GM23338 (cell line): ENCODE data around the gene COL21A1. TPM values are rescaled to one million over a fixed set of nuclear protein-coding genes. Genes with fewer than 3 reads are reported as not detected.

ENCODE experiments used
- ATAC-seq: fragments of 200-7000 bp; cut with Tn5 transposase; 3 replicates; pipeline ENCODE4 v1.9.1; 2020
- DNase-seq: peaks from one replicate; pipeline ENCODE4 v3.0.0-alpha.2; 2015; ENCODE audit warnings: low spot score
- H2AFZ ChIP-seq: fragments of 200-600 bp; sonication (generic); 2 replicates; pipeline ENCODE4 v1.8.0; 2016; ENCODE audit warnings: antibody characterized with exemption, mild to moderate bottlenecking, moderate library complexity
- H3F3A ChIP-seq: fragments of 200-600 bp; sonication (generic); replicated peaks from 2 replicates; pipeline ENCODE4 v1.8.0; 2017; ENCODE audit warnings: antibody characterized with exemption, mixed run types, low read depth
- H3K27ac ChIP-seq: fragments of 200-600 bp; sonication (generic); 2 replicates; pipeline ENCODE4 v1.6.1; 2016; ENCODE audit warnings: low read depth
- H3K27me3 ChIP-seq: fragments of 200-600 bp; sonication (generic); 2 replicates; pipeline ENCODE4 v1.8.0; 2016; ENCODE audit warnings: mild to moderate bottlenecking, mixed run types, moderate library complexity; ENCODE audit not compliant: insufficient read depth
- H3K36me3 ChIP-seq: fragments of 200-600 bp; sonication (generic); 2 replicates; pipeline ENCODE4 v1.8.0; 2016; ENCODE audit warnings: mild to moderate bottlenecking; ENCODE audit not compliant: insufficient read depth
- H3K4me1 ChIP-seq: fragments of 200-600 bp; sonication (generic); 2 replicates; pipeline ENCODE4 v1.8.0; 2016; ENCODE audit warnings: mild to moderate bottlenecking, moderate library complexity; ENCODE audit not compliant: insufficient read depth
- H3K4me2 ChIP-seq: fragments of 200-600 bp; sonication (generic); 2 replicates; pipeline ENCODE4 v1.7.1; 2017; ENCODE audit warnings: mixed run types
- H3K4me3 ChIP-seq: fragments of 200-600 bp; sonication (generic); 2 replicates; pipeline ENCODE4 v1.6.1; 2016; ENCODE audit warnings: mixed run types
- H3K79me2 ChIP-seq: fragments of 200-600 bp; sonication (generic); replicated peaks from 2 replicates; pipeline ENCODE4 v1.8.0; 2017; ENCODE audit warnings: mild to moderate bottlenecking; ENCODE audit not compliant: insufficient read depth
- H3K9me2 ChIP-seq: fragments of 200-600 bp; sonication (generic); 2 replicates; pipeline ENCODE4 v1.8.0; 2017; ENCODE audit not compliant: insufficient read depth
- H4K20me1 ChIP-seq: fragments of 200-600 bp; sonication (generic); replicated peaks from 2 replicates; pipeline ENCODE4 v1.8.0; 2017; ENCODE audit warnings: mild to moderate bottlenecking; ENCODE audit not compliant: insufficient read depth
- H3K27ac Mint-ChIP-seq: 2 replicates; pipeline ENCODE4 v1.8.0; 2020; ENCODE audit warnings: inconsistent platforms, mild to moderate bottlenecking, moderate library complexity, mixed read lengths
- H3K27me3 Mint-ChIP-seq: 3 replicates; pipeline ENCODE4 v1.8.0; 2022; ENCODE audit warnings: low read depth, mild to moderate bottlenecking, moderate library complexity, mixed read lengths, inconsistent platforms; ENCODE audit not compliant: insufficient read depth, poor library complexity
- H3K36me3 Mint-ChIP-seq: 3 replicates; pipeline ENCODE4 v1.8.0; 2021; ENCODE audit warnings: low read depth, mild to moderate bottlenecking, inconsistent platforms, moderate library complexity, mixed read lengths
- H3K4me1 Mint-ChIP-seq: 3 replicates; pipeline ENCODE4 v1.8.0; 2020; ENCODE audit warnings: mild to moderate bottlenecking, inconsistent platforms, mixed read lengths
- H3K4me3 Mint-ChIP-seq: 3 replicates; pipeline ENCODE4 v1.8.0; 2021; ENCODE audit warnings: moderate library complexity, mild to moderate bottlenecking, inconsistent platforms, mixed read lengths
- H3K9me3 Mint-ChIP-seq: 3 replicates; pipeline ENCODE4 v1.8.0; 2020; ENCODE audit warnings: moderate library complexity, mild to moderate bottlenecking, inconsistent platforms, mixed read lengths
- CREB1 ChIP-seq: fragments of 250-450 bp; sonication (Bioruptor Pico); IDR thresholded peaks from 2 replicates; pipeline ENCODE4 v1.5.0; 2020; ENCODE audit warnings: low read depth, mild to moderate bottlenecking, moderate library complexity
- CTCF ChIP-seq, 2 experiments: fragments of 200-600 bp in 1 of 2; sonication (generic) in 1 of 2; conservative IDR thresholded peaks; 2 replicates each; pipeline versions ENCODE4 v1.5.1 to v1.6.1; 2016 to 2017; ENCODE audit warnings: antibody characterized with exemption in 2 of 2, low read depth in 2 of 2, mild to moderate bottlenecking in 2 of 2, moderate library complexity in 1 of 2
- EZH2 ChIP-seq: fragments of 200-600 bp; sonication (generic); IDR thresholded peaks from one replicate; pipeline ENCODE4 v1.8.0; 2017; ENCODE audit warnings: antibody characterized with exemption, mild to moderate bottlenecking, low read depth; ENCODE audit not compliant: unreplicated experiment
- NANOG ChIP-seq: IDR thresholded peaks from 2 replicates; pipeline ENCODE4 v1.6.1; 2016; ENCODE audit warnings: antibody characterized with exemption, borderline replicate concordance
- POLR2AphosphoS5 ChIP-seq: IDR thresholded peaks from 2 replicates; pipeline ENCODE4 v1.6.1; 2016; ENCODE audit warnings: antibody characterized with exemption, low read depth
- REST ChIP-seq: IDR thresholded peaks from one replicate; pipeline ENCODE4 v1.6.1; 2018; ENCODE audit warnings: antibody characterized with exemption; ENCODE audit not compliant: unreplicated experiment
- STAT1 ChIP-seq: IDR thresholded peaks from one replicate; pipeline ENCODE4 v1.6.1; 2016; ENCODE audit warnings: antibody characterized with exemption; ENCODE audit not compliant: unreplicated experiment
- ZNF114 ChIP-seq: fragments of 250-450 bp; sonication (Bioruptor Pico); IDR thresholded peaks from 2 replicates; pipeline ENCODE4 v1.5.0; 2020; ENCODE audit warnings: mild to moderate bottlenecking, moderate library complexity
- ZNF331 ChIP-seq: fragments of 250-450 bp; sonication (Bioruptor Pico); IDR thresholded peaks from 2 replicates; pipeline ENCODE4 v1.5.0; 2020; ENCODE audit warnings: low read depth, mild to moderate bottlenecking, moderate library complexity
- polyA plus RNA-seq: library from polyadenylated mRNA; unstranded; fragments of >200 nt; fragmentation: Nextera tagmentation; extraction: Ambion mirVana; gene quantifications from 2 replicates; pipeline ENCODE4 v1.2.1, GENCODE V29; 2016
- total RNA-seq: library from RNA; depleted of rRNA; stranded (reverse); fragments of >200 nt; shearing (Covaris generic); gene quantifications from 2 replicates; pipeline ENCODE4 v1.2.3, GENCODE V29; 2014
- TF ChIP-seq, protein P1 (sequence below): IDR thresholded peaks from 2 replicates; pipeline ENCODE4 v1.6.1; 2016; ENCODE audit warnings: antibody characterized with exemption

The COL21A1 gene
- total and polyA plus RNA-seq, 2 experiments from 2014 or later = 5.0 to 6.2 TPM

- TF ChIP-seq REST = no peak
- no peak for TF ChIP-seq EZH2
- TF ChIP-seq ZNF331 = no peak
- TF ChIP-seq STAT1 = no peak
- TF ChIP-seq CTCF (conservative IDR thresholded peaks at IDR 0.05; ENCODE audit: low read depth in 2 of 2) = no peak
These were observed 146.2 kb downstream of the COL21A1 start (continued) for GRCh38 chr6:56101141-56101553.

- Histone ChIP-seq H3K9me2 (no peaks in the 10 kb centered on the region), H3K36me3 (no peaks in the 10 kb centered on the region), H2AFZ (peak overlapping the region; percentile 0; the same call in 1 of the 2 replicates), H3K4me2 (0 out of 2 replicates have a peak overlapping the region, but pooled peaks have one; percentile 9), H4K20me1 (no peaks in the 10 kb centered on the region), H3K27ac (peak overlapping the region; percentile 40; the same call in 1 of the 2 replicates), H3K4me3 (no peak overlapping the region), H3K27me3 (no peaks in the 10 kb centered on the region), H3F3A (no peaks in the 10 kb centered on the region), H3K4me1 (peaks cover 5% of the 10 kb centered on the region; the same call in 1 of the 2 replicates), H3K79me2 (no peaks in the 10 kb centered on the region)
- H3K36me3 Mint-ChIP-seq = peaks cover 8% of the 10 kb centered on the region
- H3K9me3 Mint-ChIP-seq = peaks cover 11% of the 10 kb centered on the region
- peaks cover 2% of the 10 kb centered on the region for H3K27me3 Mint-ChIP-seq
- ATAC-seq (no peak), DNase-seq (no peak)
- H3K4me1 Mint-ChIP-seq = peaks cover 7% of the 10 kb centered on the region
- H3K27ac Mint-ChIP-seq = no peak overlapping the region
- TF ChIP-seq ZNF114 (CRISPR knock-in tag) = no peak
- TF ChIP-seq CREB1 (CRISPR knock-in tag) = no peak
- TF ChIP-seq POLR2AphosphoS5 = no peak
- TF ChIP-seq NANOG = 0 out of 2 replicates have a peak, but pooled peaks have one; percentile 15
- TF ChIP-seq, protein P1, sequence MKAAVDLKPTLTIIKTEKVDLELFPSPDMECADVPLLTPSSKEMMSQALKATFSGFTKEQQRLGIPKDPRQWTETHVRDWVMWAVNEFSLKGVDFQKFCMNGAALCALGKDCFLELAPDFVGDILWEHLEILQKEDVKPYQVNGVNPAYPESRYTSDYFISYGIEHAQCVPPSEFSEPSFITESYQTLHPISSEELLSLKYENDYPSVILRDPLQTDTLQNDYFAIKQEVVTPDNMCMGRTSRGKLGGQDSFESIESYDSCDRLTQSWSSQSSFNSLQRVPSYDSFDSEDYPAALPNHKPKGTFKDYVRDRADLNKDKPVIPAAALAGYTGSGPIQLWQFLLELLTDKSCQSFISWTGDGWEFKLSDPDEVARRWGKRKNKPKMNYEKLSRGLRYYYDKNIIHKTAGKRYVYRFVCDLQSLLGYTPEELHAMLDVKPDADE = no peak
- no peak for TF ChIP-seq STAT1
- no peak for TF ChIP-seq ZNF331
- H3K4me3 Mint-ChIP-seq = no peak overlapping the region
These were observed 150.3 kb downstream of the COL21A1 start for GRCh38 chr6:56096946-56097621.
